Adrenal gland (tissue), 12 donors: Measurements from ENCODE around the gene PAQR8. TPM values are rescaled to one million over a fixed set of nuclear protein-coding genes. Genes with fewer than 3 reads are reported as not detected.

Experiments
- DNase-seq, 7 donors: peaks; one replicate each; pipeline ENCODE4 v3.0.0-alpha.2; 2019 to 2020
- H3K27ac ChIP-seq, 5 donors: fragments of 200-600 bp; sonication (generic) in 4 of 5; 1 replicate in 3 of 5; 2 replicates in 2 of 5; pipeline versions ENCODE4 v1.5.1 to v1.8.0; 2016 to 2020; ENCODE audit warnings: mild to moderate bottlenecking in 1 of 5
- H3K27me3 ChIP-seq: fragments of 200-600 bp; 2 replicates; pipeline ENCODE4 v1.8.0; 2021
- H3K36me3 ChIP-seq, 2 donors: fragments of 200-600 bp; replicated peaks in 1 of 2; 1 replicate in 1 of 2; 2 replicates in 1 of 2; pipeline versions ENCODE4 v1.5.1 to v1.8.0; 2018 to 2022
- H3K4me1 ChIP-seq, 2 donors: fragments of 200-600 bp; replicated peaks in 1 of 2; 1 replicate in 1 of 2; 2 replicates in 1 of 2; pipeline versions ENCODE4 v1.5.1 to v1.8.0; 2018 to 2021
- H3K4me3 ChIP-seq, 4 donors: fragments of 200-600 bp; sonication (generic) in 3 of 4; one replicate each; pipeline ENCODE4 v1.5.1; 2016 to 2018
- H3K9me3 ChIP-seq, 3 donors: fragments of 200-600 bp; sonication (generic) in 1 of 3; replicated peaks in 1 of 3; 1 replicate in 2 of 3; 2 replicates in 1 of 3; pipeline versions ENCODE4 v1.5.1 to v1.8.0; 2016 to 2021
- CTCF ChIP-seq, 6 experiments: fragments of 450-650 bp in 4 of 6; fragments of 200-600 bp in 2 of 6; sonication (generic) in 1 of 6; IDR thresholded peaks; 1 replicate in 5 of 6; 2 replicates in 1 of 6; pipeline versions ENCODE4 v1.5.1 to v1.8.0; 2016 to 2021; ENCODE audit warnings: antibody characterized with exemption in 6 of 6, mild to moderate bottlenecking in 2 of 6, moderate library complexity in 1 of 6
- POLR2A ChIP-seq, 2 donors: fragments of 450-650 bp; IDR thresholded peaks; one replicate each; pipeline ENCODE4 v1.6.1; 2017; ENCODE audit warnings: antibody characterized with exemption in 2 of 2, mild to moderate bottlenecking in 2 of 2, moderate library complexity in 1 of 2
- WGBS, 4 donors: extraction: QIAGEN DNeasy Blood & Tissue Kit in 2 of 4; methylation state at CpG; one replicate each; pipeline versions ENCODE4 v1.1.5 to v1.1.7; 2013 to 2017; 5-methylcytosine and 5-hydroxymethylcytosine counted together
- intact Hi-C, 2 donors: fragments of 100-400 bp; cut with DNase I; formaldehyde crosslinking; loops; one replicate each; pipeline versions ENCODE4 v1.14.1 to v1.15.0; 2022 to 2023
- polyA plus RNA-seq, 3 donors: library from polyadenylated mRNA; stranded (reverse); fragments of 200-250 nt in 2 of 3; fragments of 350-450 nt in 1 of 3; fragmentation: Illumina TruSeq in 1 of 3; extraction: RNeasy Lipid Tissue Mini Kit (QIAGEN cat#74804) in 1 of 3; gene quantifications; one replicate each; pipeline ENCODE4 v1.2.3, GENCODE V29; 2013 to 2014
- total RNA-seq, 9 donors: library from RNA; depleted of rRNA in 4 of 9; stranded (reverse); fragments of >200 nt in 4 of 9; fragments of 120-200 nt in 1 of 9; fragmentation: NEBNext Ultra II Directional in 1 of 9; extraction: Animal tissue kit (Norgen Biotek cat#: 25700) in 1 of 9; gene quantifications; one replicate each; pipeline versions ENCODE4 v1.1.0 to v1.2.4, GENCODE V29; 2013 to 2023
- donor health status: healthy with polysubstance abuse.
- donor health status: Bipolar disorder and iron deficiency.
- donor health status: DM: yes; HTN: yes; CAD: no.
- donor health status: DM: no; HTN: no; CAD: no.
- donor health status: DM: no; HTN: no; CAD: no.
- donor health status: DM: yes; HTN: yes; CAD: no.

The PAQR8 gene
- total and polyA plus RNA-seq, 12 donors = 2.3 to 17.1 (median 6.2) TPM

DNA sequence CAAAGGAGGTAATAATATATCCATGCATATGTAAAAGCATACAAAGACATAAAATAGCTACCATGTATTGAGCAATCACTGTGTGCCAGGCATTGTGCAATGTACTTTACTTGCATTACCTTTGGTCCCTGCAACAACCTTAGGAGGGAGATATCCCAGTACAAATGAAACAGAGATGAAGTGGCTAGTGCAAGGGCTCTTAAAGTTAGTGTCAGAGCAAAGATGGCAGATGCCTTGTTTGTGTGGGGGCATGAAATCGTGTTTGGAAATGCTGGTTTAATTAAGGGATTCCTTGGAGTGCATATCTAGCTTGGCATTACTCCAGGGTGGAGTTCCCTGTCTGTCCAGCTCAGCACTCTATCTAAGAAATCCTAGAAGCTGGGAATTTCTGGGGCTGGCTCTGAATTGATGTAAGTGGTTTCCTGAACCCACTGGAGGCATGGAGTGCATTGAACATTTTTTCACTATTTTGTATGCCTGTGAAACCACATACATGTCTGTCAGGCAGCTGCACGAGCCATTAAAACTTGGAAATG, 9.8 kb downstream of the PAQR8 start:
- peaks cover 0 to 7% of the 10 kb centered on the region in 2 donors for H3K4me1 ChIP-seq
- WGBS, 4 donors = 60 to 71% (median 68%) methylated on average over 2 of the region's 2 CpGs

GRCh38 chr6:52373151-52373690, 11.3 kb downstream of the PAQR8 start:
- DNase-seq = no peak
- intact Hi-C loops = no loop called here
- no peaks in the 10 kb centered on the region for H3K9me3 ChIP-seq
- H3K27ac ChIP-seq = no peak overlapping the region
- no peak overlapping the region for H3K4me3 ChIP-seq
- H3K36me3 ChIP-seq = no peaks in the 10 kb centered on the region
- H3K27me3 ChIP-seq = no peaks in the 10 kb centered on the region
- no peak for TF ChIP-seq CTCF (IDR thresholded peaks at IDR 0.05)
- H3K4me1 ChIP-seq = peaks cover 0 to 16% of the 10 kb centered on the region in 2 donors
- 89 to 94% (median 92%) methylated on average over 5 of the region's 5 CpGs for WGBS, 4 donors

More for the DNA sequence above, 9.8 kb downstream of the PAQR8 start:
- TF ChIP-seq CTCF (IDR thresholded peaks at IDR 0.05) (no peak), POLR2A (IDR thresholded peaks at IDR 0.05) (no peak)
- H3K27ac ChIP-seq = no peak overlapping the region
- DNase-seq = no peak
- H3K27me3 ChIP-seq = no peaks in the 10 kb centered on the region
- H3K9me3 ChIP-seq = no peaks in the 10 kb centered on the region
- intact Hi-C loops = no loop called here
- H3K36me3 ChIP-seq = no peaks in the 10 kb centered on the region
- H3K4me3 ChIP-seq = no peak overlapping the region

GRCh38 chr6:52374247-52374646, 12.3 kb downstream of the PAQR8 start:
- peaks cover 0 to 16% of the 10 kb centered on the region in 2 donors for H3K4me1 ChIP-seq
- H3K4me3 ChIP-seq = no peak overlapping the region
- no peak for DNase-seq
- H3K27ac ChIP-seq = no peak overlapping the region
- no peak for TF ChIP-seq CTCF (IDR thresholded peaks at IDR 0.05)
- TF ChIP-seq POLR2A (IDR thresholded peaks at IDR 0.05) = no peak
- no peaks in the 10 kb centered on the region for H3K27me3 ChIP-seq
- no peaks in the 10 kb centered on the region for H3K36me3 ChIP-seq
- intact Hi-C loops = no loop called here
- WGBS, 4 donors = 88 to 94% (median 93%) methylated on average over 4 of the region's 4 CpGs
- no peaks in the 10 kb centered on the region for H3K9me3 ChIP-seq

DNA sequence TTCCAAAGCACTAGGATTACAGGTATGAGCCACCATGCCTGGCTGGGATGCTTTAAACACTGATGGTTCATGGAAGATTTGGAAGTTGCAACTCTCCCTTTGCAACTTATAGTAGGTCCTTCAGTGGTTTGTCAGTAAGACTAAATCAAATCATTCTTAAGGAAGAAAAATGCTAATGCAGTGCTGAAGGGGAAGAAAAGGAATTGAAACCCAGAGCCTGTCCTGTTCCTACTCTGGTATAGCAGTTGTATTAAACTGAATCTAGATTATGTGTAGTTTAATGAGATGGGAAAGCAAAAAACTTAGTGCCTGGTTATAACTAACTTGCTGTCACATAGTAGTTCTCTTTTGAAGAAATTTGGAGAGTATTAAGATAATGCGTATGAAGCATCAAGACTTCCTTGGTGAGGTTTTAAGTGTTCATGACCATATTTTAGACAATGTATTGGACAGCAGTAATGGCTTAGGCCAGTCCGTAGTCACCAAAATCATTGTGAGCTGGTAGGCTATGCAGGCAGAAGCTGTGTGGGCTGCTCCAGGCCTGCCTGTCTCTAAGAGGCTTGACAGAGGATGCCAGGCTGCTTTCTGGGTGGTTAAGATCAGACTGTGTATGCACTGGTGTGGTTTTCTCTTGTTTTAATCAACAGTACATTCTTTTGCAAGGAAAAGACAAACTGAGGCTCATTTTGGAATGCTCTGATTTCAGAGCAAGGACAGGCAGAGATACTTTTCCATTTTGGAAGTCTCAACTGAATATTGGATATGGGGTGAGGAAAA, 14.0 kb downstream of the PAQR8 start:
- no peak overlapping the region for H3K4me3 ChIP-seq
- H3K4me1 ChIP-seq = peaks cover 0 to 16% of the 10 kb centered on the region in 2 donors
- TF ChIP-seq POLR2A (IDR thresholded peaks at IDR 0.05) = no peak
- TF ChIP-seq CTCF (IDR thresholded peaks at IDR 0.05) = no peak
- no peak for DNase-seq
- no peaks in the 10 kb centered on the region for H3K36me3 ChIP-seq
- H3K9me3 ChIP-seq = no peaks in the 10 kb centered on the region
- no peak overlapping the region for H3K27ac ChIP-seq
- intact Hi-C loops = no loop called here
- 76 to 100% (median 90%) methylated on average over 2 of the region's 2 CpGs for WGBS, 4 donors
- no peaks in the 10 kb centered on the region for H3K27me3 ChIP-seq
